ENCODE data around the gene GLIS2.

DNA sequence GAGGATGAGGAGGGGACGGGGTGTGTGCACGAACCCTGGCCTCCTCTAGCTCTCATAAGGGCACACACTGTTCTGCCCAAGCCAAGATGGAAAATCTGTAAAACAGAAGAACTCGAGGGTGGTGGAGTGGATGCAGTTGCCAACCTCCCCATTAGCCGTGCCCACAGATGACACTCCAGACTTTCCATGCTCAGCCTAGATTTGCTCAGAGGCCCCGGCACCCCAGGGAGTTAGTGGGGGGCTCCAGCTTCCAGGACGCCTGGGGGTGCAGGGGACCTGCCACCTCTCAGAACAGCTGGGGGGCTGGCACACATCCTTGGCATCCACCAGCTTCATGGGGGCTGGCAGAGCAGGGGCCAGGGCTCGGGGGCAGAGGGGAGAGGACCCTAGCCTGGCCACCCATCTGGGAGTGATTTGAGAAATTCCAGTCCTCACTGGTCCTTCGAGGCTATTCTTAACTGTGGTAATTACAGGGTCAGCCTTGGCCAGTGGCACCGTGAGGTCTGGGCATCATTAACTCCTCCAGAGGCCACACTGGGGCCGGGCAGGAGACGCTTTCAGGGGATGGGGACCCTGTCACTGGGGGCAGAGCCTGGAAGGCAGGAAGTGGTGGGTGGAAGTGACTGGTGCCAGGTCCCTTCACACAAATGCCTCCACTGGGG, 70.1 kb downstream of the GLIS2 start:
- no peak for TF ChIP-seq POLR2AphosphoS5 (IDR thresholded peaks at IDR 0.05; ENCODE audit: low read depth, low read length)
- no peak for TF ChIP-seq POLR2A (IDR thresholded peaks at IDR 0.05; ENCODE audit: low read depth, low read length)

All from GM12892 (cell line).